ENCODE measurements around the gene NDC80. TPM values are rescaled to one million over a fixed set of nuclear protein-coding genes. Genes with fewer than 3 reads are reported as not detected.
A peak's percentile ranks its signal among the peaks of the same experiment; 100 is the strongest.

NDC80 gene
- total RNA-seq, 1 donor, result 2.2 TPM

DNA sequence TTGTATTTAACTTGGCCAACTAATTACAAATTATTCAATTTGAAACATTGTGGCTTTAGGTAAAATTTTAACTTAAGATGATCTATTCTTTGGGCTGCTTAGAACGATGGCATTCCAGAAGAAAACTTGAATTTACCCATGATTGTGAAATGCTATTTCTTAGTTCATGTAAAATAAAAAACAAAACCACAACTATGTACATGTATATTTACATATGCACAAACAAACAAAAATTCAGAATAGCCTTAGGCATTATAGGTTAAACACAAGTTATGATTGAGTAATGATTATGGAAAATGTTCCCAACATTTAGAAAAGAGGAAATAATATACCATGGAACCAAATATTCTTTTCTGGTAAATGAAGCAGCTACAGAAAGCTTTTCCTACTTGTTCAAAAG lies 80.6 kb downstream of the NDC80 start:
- H3K4me2 ChIP-seq (ENCODE audit: insufficient read depth, low read length), result no peak overlapping the region
- H2AFZ ChIP-seq (ENCODE audit: low read length), result no peak overlapping the region
- no peak for DNase-seq (ENCODE audit: insufficient read length, low spot score, missing footprints)
- H3K27ac ChIP-seq (ENCODE audit: low read depth, low read length), result no peak overlapping the region
- H3K9me3 ChIP-seq (ENCODE audit: low read depth, low read length), result no peaks in the 10 kb centered on the region
- H3K27me3 ChIP-seq (ENCODE audit: insufficient read depth, low read length), result no peaks in the 10 kb centered on the region
- H3K79me2 ChIP-seq (ENCODE audit: insufficient read depth, low read length), result peaks cover 11% of the 10 kb centered on the region
- TF ChIP-seq, protein P1, sequence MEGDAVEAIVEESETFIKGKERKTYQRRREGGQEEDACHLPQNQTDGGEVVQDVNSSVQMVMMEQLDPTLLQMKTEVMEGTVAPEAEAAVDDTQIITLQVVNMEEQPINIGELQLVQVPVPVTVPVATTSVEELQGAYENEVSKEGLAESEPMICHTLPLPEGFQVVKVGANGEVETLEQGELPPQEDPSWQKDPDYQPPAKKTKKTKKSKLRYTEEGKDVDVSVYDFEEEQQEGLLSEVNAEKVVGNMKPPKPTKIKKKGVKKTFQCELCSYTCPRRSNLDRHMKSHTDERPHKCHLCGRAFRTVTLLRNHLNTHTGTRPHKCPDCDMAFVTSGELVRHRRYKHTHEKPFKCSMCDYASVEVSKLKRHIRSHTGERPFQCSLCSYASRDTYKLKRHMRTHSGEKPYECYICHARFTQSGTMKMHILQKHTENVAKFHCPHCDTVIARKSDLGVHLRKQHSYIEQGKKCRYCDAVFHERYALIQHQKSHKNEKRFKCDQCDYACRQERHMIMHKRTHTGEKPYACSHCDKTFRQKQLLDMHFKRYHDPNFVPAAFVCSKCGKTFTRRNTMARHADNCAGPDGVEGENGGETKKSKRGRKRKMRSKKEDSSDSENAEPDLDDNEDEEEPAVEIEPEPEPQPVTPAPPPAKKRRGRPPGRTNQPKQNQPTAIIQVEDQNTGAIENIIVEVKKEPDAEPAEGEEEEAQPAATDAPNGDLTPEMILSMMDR (IDR thresholded peaks at IDR 0.05; ENCODE audit: extremely low read depth, low read depth, low read length), result no peak
- peaks cover 3% of the 10 kb centered on the region for H4K20me1 ChIP-seq (ENCODE audit: insufficient read depth, low read length)
- no peak overlapping the region for H3K4me3 ChIP-seq (ENCODE audit: insufficient read depth, low read length)
- no peaks in the 10 kb centered on the region for H3K36me3 ChIP-seq (ENCODE audit: insufficient read depth, low read length)
- H3K4me1 ChIP-seq (ENCODE audit: insufficient read depth, low read length), result peaks cover 7% of the 10 kb centered on the region

- TF ChIP-seq, protein P1 (IDR thresholded peaks at IDR 0.05; ENCODE audit: extremely low read depth, low read depth, low read length), result no peak
- Histone ChIP-seq H3K4me2 (ENCODE audit: insufficient read depth, low read length) (no peak overlapping the region), H4K20me1 (ENCODE audit: insufficient read depth, low read length) (peaks cover 7% of the 10 kb centered on the region), H2AFZ (ENCODE audit: low read length) (no peak overlapping the region), H3K9me3 (ENCODE audit: low read depth, low read length) (no peaks in the 10 kb centered on the region), H3K36me3 (ENCODE audit: insufficient read depth, low read length) (no peaks in the 10 kb centered on the region), H3K79me2 (ENCODE audit: insufficient read depth, low read length) (peaks cover 26% of the 10 kb centered on the region), H3K4me1 (ENCODE audit: insufficient read depth, low read length) (peaks cover 19% of the 10 kb centered on the region), H3K4me3 (ENCODE audit: insufficient read depth, low read length) (no peak overlapping the region), H3K27ac (ENCODE audit: low read depth, low read length) (no peak overlapping the region), H3K27me3 (ENCODE audit: insufficient read depth, low read length) (no peaks in the 10 kb centered on the region)
- no peak for DNase-seq (ENCODE audit: insufficient read length, low spot score, missing footprints)
These were observed 82.1 kb downstream of the NDC80 start for GRCh38 chr18:2653467-2653866.

GRCh38 chr18:2654169-2654927 lies 83.0 kb downstream of the NDC80 start:
- TF ChIP-seq, protein P1 (IDR thresholded peaks at IDR 0.05; ENCODE audit: extremely low read depth, low read depth, low read length), result no peak
- no peaks in the 10 kb centered on the region for H3K27me3 ChIP-seq (ENCODE audit: insufficient read depth, low read length)
- H3K36me3 ChIP-seq (ENCODE audit: insufficient read depth, low read length), result no peaks in the 10 kb centered on the region
- peaks cover 34% of the 10 kb centered on the region for H3K79me2 ChIP-seq (ENCODE audit: insufficient read depth, low read length)
- H3K27ac ChIP-seq (ENCODE audit: low read depth, low read length), result peak overlapping the region; percentile 86
- no peaks in the 10 kb centered on the region for H3K9me3 ChIP-seq (ENCODE audit: low read depth, low read length)
- H3K4me1 ChIP-seq (ENCODE audit: insufficient read depth, low read length), result peaks cover 22% of the 10 kb centered on the region
- no peak for DNase-seq (ENCODE audit: insufficient read length, low spot score, missing footprints)
- peak overlapping the region; percentile 89 for H3K4me3 ChIP-seq (ENCODE audit: insufficient read depth, low read length)
- H3K4me2 ChIP-seq (ENCODE audit: insufficient read depth, low read length), result peak overlapping the region; percentile 89
- peaks cover 9% of the 10 kb centered on the region for H4K20me1 ChIP-seq (ENCODE audit: insufficient read depth, low read length)
- peak overlapping the region; percentile 81 for H2AFZ ChIP-seq (ENCODE audit: low read length)

- H4K20me1 ChIP-seq (ENCODE audit: insufficient read depth, low read length), result peaks cover 13% of the 10 kb centered on the region
- H3K4me1 ChIP-seq (ENCODE audit: insufficient read depth, low read length), result peaks cover 23% of the 10 kb centered on the region
- DNase-seq (ENCODE audit: insufficient read length, low spot score, missing footprints), result no peak
- H3K27me3 ChIP-seq (ENCODE audit: insufficient read depth, low read length), result no peaks in the 10 kb centered on the region
- H3K36me3 ChIP-seq (ENCODE audit: insufficient read depth, low read length), result no peaks in the 10 kb centered on the region
- TF ChIP-seq, protein P1 (IDR thresholded peaks at IDR 0.05; ENCODE audit: extremely low read depth, low read depth, low read length), result no peak
- peaks cover 39% of the 10 kb centered on the region for H3K79me2 ChIP-seq (ENCODE audit: insufficient read depth, low read length)
- peak overlapping the region; percentile 86 for H3K27ac ChIP-seq (ENCODE audit: low read depth, low read length)
- H2AFZ ChIP-seq (ENCODE audit: low read length), result peak overlapping the region; percentile 81
- no peaks in the 10 kb centered on the region for H3K9me3 ChIP-seq (ENCODE audit: low read depth, low read length)
- peak overlapping the region; percentile 89 for H3K4me2 ChIP-seq (ENCODE audit: insufficient read depth, low read length)
- H3K4me3 ChIP-seq (ENCODE audit: insufficient read depth, low read length), result peak overlapping the region; percentile 89
These were observed 83.5 kb downstream of the NDC80 start for GRCh38 chr18:2654928-2655177.

All from osteoblast (primary cell).